ENCODE results near the gene TTLL13. TPM values are rescaled to one million over a fixed set of nuclear protein-coding genes. Genes with fewer than 3 reads are reported as not detected.
A peak's percentile ranks its signal among the peaks of the same experiment; 100 is the strongest.

Gene TTLL13, protein sequence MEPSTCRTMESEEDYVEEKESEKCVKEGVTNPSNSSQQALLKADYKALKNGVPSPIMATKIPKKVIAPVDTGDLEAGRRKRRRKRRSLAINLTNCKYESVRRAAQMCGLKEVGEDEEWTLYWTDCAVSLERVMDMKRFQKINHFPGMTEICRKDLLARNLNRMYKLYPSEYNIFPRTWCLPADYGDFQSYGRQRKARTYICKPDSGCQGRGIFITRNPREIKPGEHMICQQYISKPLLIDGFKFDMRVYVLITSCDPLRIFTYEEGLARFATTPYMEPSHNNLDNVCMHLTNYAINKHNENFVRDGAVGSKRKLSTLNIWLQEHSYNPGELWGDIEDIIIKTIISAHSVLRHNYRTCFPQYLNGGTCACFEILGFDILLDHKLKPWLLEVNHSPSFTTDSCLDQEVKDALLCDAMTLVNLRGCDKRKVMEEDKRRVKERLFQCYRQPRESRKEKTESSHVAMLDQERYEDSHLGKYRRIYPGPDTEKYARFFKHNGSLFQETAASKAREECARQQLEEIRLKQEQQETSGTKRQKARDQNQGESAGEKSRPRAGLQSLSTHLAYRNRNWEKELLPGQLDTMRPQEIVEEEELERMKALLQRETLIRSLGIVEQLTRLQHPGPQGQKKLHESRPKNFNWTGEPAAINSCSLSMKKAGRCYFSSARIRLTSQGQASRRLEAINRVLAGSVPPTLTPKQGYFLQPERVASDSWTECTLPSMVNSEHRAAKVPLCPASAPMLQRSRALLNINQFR
- 0.29 and 0.65 TPM in 2 replicates for total RNA-seq

- no peaks in the 10 kb centered on the region for H3K9me3 Mint-ChIP-seq
- DNase-seq (ENCODE audit: low spot score): peak; percentile 82
- H3K4me3 Mint-ChIP-seq: peak within 1 kb of the TSS; percentile 73
- peaks cover 20% of the 10 kb centered on the region for H3K4me1 Mint-ChIP-seq (ENCODE audit: low read depth)
- intact Hi-C loops (cut with micrococcal nuclease): loop anchor here (1.0 kb wide), 2 partner anchors 15 to 16 kb away; partner anchors contain the start of genes GDPGP1 and NGRN
- H3K36me3 Mint-ChIP-seq (ENCODE audit: low read depth): no peaks in the 10 kb centered on the region
- H3K27ac Mint-ChIP-seq: peak within 1 kb of the TSS; percentile 48
- peaks cover 8% of the 10 kb centered on the region for H3K27me3 Mint-ChIP-seq (ENCODE audit: insufficient read depth)
Measured at GRCh38 chr15:90249203-90249863, at the start of gene TTLL13. TTLL13 (plus strand) TSS chr15:90249556; CDS start chr15:90250631, 1,075 bp downstream.

DNA sequence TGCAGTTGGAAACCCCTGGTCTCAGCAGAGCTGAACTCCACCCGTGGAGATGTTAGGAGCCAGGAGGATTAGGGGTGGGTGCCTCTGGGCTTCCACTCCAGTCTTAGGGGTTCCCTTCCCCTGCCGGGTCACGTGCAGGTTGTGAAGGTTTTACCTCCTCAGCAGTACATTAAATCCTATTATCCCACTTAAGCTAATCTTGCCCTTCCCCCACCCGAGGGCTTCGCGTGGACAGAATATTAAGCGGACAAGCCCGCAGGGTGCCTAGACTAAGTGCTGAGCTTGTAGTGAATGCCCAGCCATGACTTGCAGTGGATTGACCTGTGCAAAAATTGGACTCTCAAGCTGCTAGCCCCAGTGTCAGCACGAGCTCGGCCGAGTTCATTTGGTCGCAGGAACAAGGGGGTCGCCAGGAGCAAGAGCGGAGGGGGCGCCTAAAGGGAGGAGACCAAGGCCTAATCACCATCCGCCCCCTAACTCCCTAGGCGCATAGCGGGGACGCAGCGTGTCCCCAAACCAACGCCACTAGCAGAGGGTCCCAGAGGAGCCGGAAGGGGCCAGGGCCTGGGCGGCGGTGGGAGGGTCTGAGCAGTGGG lies 48.7 kb upstream of the TTLL13 start:
- no peaks in the 10 kb centered on the region for H3K9me3 Mint-ChIP-seq
- peak overlapping the region; percentile 67 for H3K27ac Mint-ChIP-seq
- peak overlapping the region; percentile 85 for H3K4me3 Mint-ChIP-seq
- H3K4me1 Mint-ChIP-seq (ENCODE audit: low read depth): peaks cover 28% of the 10 kb centered on the region
- intact Hi-C loops (cut with micrococcal nuclease): loop anchor here (1.0 to 2.0 kb wide), 4 partner anchors 15 to 65 kb away; partner anchors contain the start of genes GDPGP1 and NGRN
- H3K36me3 Mint-ChIP-seq (ENCODE audit: low read depth): peaks cover 8% of the 10 kb centered on the region
- peaks cover 5% of the 10 kb centered on the region for H3K27me3 Mint-ChIP-seq (ENCODE audit: insufficient read depth)
- no peak for DNase-seq (ENCODE audit: low spot score)

DNA sequence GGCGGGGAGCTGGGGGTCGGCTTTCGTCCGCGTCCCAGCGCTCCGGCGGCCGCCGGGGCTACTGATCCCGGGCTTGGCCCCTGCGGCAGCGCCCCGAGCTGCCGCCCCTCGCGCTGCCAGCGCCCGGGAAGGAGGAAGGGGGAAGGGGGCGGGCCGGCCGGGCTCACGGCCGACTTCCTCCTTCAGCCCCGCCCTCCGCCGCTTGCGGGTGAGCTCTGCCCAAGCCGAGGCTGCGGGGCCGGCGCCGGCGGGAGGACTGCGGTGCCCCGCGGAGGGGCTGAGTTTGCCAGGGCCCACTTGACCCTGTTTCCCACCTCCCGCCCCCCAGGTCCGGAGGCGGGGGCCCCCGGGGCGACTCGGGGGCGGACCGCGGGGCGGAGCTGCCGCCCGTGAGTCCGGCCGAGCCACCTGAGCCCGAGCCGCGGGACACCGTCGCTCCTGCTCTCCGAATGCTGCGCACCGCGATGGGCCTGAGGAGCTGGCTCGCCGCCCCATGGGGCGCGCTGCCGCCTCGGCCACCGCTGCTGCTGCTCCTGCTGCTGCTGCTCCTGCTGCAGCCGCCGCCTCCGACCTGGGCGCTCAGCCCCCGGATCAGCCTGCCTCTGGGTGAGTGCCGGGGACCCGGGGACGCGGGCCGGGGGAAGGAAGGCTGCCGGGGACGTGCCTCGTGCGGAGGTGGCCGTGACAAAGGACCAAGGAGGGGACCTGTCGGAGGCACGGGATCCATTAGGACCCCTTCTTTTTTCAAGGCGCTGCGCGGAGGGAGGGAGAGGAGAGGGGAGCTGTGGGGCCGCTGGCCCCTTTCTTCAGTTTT lies 48.0 kb upstream of the TTLL13 start, which contains the start of gene SEMA4B:
Gene SEMA4B (plus strand): TSS at position 201 of the 814 bp plus-strand sequence. CDS start 249 bp downstream, at position 450.
- intact Hi-C loops (cut with micrococcal nuclease): loop anchor here (1.0 to 2.0 kb wide), 4 partner anchors 16 to 64 kb away; partner anchors contain the start of genes GDPGP1 and NGRN
- Mint-ChIP-seq H3K9me3 (no peaks in the 10 kb centered on the region), H3K36me3 (ENCODE audit: low read depth) (peaks cover 8% of the 10 kb centered on the region), H3K4me3 (peak within 1 kb of the TSS; percentile 92), H3K27ac (peak within 1 kb of the TSS; percentile 67), H3K4me1 (ENCODE audit: low read depth) (peaks cover 33% of the 10 kb centered on the region), H3K27me3 (ENCODE audit: insufficient read depth) (peaks cover 5% of the 10 kb centered on the region)
- peak; percentile 75 for DNase-seq (ENCODE audit: low spot score)

DNA sequence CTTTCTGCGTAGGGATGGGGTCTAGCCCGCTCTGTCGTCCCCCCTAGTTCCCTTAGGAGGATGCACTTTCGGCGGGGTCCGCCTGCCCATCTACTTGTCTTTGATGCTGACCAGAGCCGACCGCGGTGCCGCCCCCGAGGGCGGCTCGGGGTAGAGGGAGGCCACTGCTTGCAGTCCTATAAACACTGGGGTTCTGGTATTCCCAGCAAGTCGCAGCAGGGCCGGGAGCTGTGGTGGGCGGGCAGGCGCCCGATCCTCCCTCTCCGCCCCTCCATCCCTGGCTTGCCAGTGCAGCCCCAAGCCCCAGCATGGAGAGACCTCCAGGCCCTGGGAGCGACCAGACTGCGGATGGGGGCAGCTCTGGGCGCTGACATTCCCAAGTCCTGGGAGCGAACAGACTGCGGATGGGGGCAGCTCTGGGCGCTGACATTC lies 47.4 kb upstream of the TTLL13 start:
- no peak for DNase-seq (ENCODE audit: low spot score)
- H3K27ac Mint-ChIP-seq: no peak overlapping the region
- H3K27me3 Mint-ChIP-seq (ENCODE audit: insufficient read depth): peaks cover 5% of the 10 kb centered on the region
- H3K9me3 Mint-ChIP-seq: no peaks in the 10 kb centered on the region
- H3K4me3 Mint-ChIP-seq: peak overlapping the region; percentile 92
- intact Hi-C loops (cut with micrococcal nuclease): loop anchor here (1.0 to 2.0 kb wide), 4 partner anchors 17 to 63 kb away; partner anchors contain the start of genes GDPGP1 and NGRN
- peaks cover 39% of the 10 kb centered on the region for H3K4me1 Mint-ChIP-seq (ENCODE audit: low read depth)
- peaks cover 5% of the 10 kb centered on the region for H3K36me3 Mint-ChIP-seq (ENCODE audit: low read depth)

- H3K9me3 Mint-ChIP-seq: no peaks in the 10 kb centered on the region
- DNase-seq (ENCODE audit: low spot score): no peak
- H3K27ac Mint-ChIP-seq: peak overlapping the region; percentile 74
- H3K27me3 Mint-ChIP-seq (ENCODE audit: insufficient read depth): peaks cover 5% of the 10 kb centered on the region
- H3K36me3 Mint-ChIP-seq (ENCODE audit: low read depth): peaks cover 5% of the 10 kb centered on the region
- peaks cover 42% of the 10 kb centered on the region for H3K4me1 Mint-ChIP-seq (ENCODE audit: low read depth)
- intact Hi-C loops (cut with micrococcal nuclease): no loop called here
- peak overlapping the region; percentile 92 for H3K4me3 Mint-ChIP-seq
Measured at GRCh38 chr15:90202929-90203328, 46.4 kb upstream of the TTLL13 start.

DNA sequence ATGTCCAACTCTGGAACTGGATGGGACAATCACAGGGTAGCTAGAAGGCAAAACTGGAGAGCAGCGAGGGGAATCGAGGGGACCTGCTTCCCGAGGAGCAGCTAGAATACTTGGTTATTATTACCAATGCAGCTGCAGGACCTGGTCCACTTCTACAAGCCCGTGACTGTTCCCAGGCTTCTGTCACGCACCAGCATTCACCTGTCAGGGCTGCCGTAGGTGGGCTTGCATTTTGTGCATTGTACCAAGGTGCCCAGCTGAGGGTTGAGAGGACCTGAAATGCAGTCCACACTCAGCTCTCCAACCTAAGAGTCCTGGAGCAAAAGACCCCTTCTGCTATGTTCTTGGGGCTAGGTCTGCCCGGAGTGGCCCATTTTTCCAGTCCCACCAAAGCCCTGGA lies 45.9 kb upstream of the TTLL13 start:
- Mint-ChIP-seq H3K36me3 (ENCODE audit: low read depth) (peaks cover 5% of the 10 kb centered on the region), H3K27me3 (ENCODE audit: insufficient read depth) (peaks cover 5% of the 10 kb centered on the region), H3K4me1 (ENCODE audit: low read depth) (peaks cover 37% of the 10 kb centered on the region), H3K27ac (no peak overlapping the region), H3K4me3 (no peak overlapping the region), H3K9me3 (no peaks in the 10 kb centered on the region)
- DNase-seq (ENCODE audit: low spot score): no peak
- intact Hi-C loops (cut with micrococcal nuclease): no loop called here

- H3K4me3 Mint-ChIP-seq: peak overlapping the region; percentile 15
- no peak overlapping the region for H3K27ac Mint-ChIP-seq
- no peaks in the 10 kb centered on the region for H3K9me3 Mint-ChIP-seq
- intact Hi-C loops (cut with micrococcal nuclease): no loop called here
- H3K27me3 Mint-ChIP-seq (ENCODE audit: insufficient read depth): peaks cover 4% of the 10 kb centered on the region
- peaks cover 5% of the 10 kb centered on the region for H3K36me3 Mint-ChIP-seq (ENCODE audit: low read depth)
- DNase-seq (ENCODE audit: low spot score): no peak
- H3K4me1 Mint-ChIP-seq (ENCODE audit: low read depth): peaks cover 37% of the 10 kb centered on the region
Measured at GRCh38 chr15:90203922-90204321, 45.4 kb upstream of the TTLL13 start.

- Mint-ChIP-seq H3K9me3 (no peaks in the 10 kb centered on the region), H3K4me1 (ENCODE audit: low read depth) (peaks cover 45% of the 10 kb centered on the region), H3K4me3 (peak overlapping the region; percentile 26), H3K27ac (no peak overlapping the region), H3K36me3 (ENCODE audit: low read depth) (peaks cover 9% of the 10 kb centered on the region), H3K27me3 (ENCODE audit: insufficient read depth) (peaks cover 3% of the 10 kb centered on the region)
- intact Hi-C loops (cut with micrococcal nuclease): no loop called here
- no peak for DNase-seq (ENCODE audit: low spot score)
Measured at GRCh38 chr15:90205050-90205848, 44.1 kb upstream of the TTLL13 start.

DNA sequence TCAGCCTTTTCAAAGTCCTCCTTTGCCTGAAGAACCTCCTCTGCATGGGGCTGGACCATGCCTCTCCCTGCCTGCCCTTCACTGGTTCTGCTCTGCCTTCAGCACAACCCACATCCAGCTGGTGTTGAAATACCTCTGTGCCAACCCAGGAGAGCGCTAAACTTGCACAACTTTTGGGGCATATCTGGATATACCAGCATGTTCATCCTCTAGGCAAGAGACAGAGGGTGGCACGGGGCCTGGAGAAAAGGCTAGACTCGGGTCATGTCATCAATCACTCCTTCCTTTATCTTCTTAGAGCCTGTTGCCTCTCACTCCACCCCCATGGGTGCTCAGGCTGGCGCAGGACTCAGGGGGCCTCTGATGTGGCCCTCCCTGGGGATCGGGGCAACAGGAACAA lies 43.5 kb upstream of the TTLL13 start:
- Mint-ChIP-seq H3K4me1 (ENCODE audit: low read depth) (peaks cover 45% of the 10 kb centered on the region), H3K27ac (no peak overlapping the region), H3K36me3 (ENCODE audit: low read depth) (peaks cover 12% of the 10 kb centered on the region), H3K27me3 (ENCODE audit: insufficient read depth) (peaks cover 3% of the 10 kb centered on the region), H3K4me3 (no peak overlapping the region), H3K9me3 (no peaks in the 10 kb centered on the region)
- intact Hi-C loops (cut with micrococcal nuclease): no loop called here
- DNase-seq (ENCODE audit: low spot score): no peak

- Mint-ChIP-seq H3K36me3 (ENCODE audit: low read depth) (peaks cover 12% of the 10 kb centered on the region), H3K9me3 (no peaks in the 10 kb centered on the region), H3K4me1 (ENCODE audit: low read depth) (peaks cover 46% of the 10 kb centered on the region), H3K27ac (no peak overlapping the region), H3K27me3 (ENCODE audit: insufficient read depth) (peaks cover 3% of the 10 kb centered on the region), H3K4me3 (no peak overlapping the region)
- DNase-seq (ENCODE audit: low spot score): no peak
- intact Hi-C loops (cut with micrococcal nuclease): no loop called here
Measured at GRCh38 chr15:90207252-90207651, 42.1 kb upstream of the TTLL13 start.

DNA sequence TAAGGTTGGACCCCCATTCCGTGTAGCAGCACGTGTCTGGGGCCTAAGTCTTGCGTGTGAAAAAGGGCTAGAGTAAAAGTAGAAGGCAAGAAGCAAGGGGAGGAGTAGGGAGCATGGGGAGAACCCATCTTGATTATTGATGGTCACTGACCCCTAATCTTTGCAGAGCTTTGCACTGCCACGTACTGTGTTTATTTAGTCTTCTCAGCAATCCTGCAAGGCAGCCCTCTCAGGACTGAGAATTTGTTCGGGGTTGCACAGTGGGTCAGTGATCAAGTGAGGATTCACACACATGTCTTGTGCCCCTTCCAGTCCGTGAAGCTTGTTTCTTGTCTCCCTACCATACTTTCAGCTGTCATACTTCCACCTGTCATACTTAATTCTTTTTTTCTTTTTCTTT lies 41.0 kb upstream of the TTLL13 start:
- Mint-ChIP-seq H3K36me3 (ENCODE audit: low read depth) (peaks cover 9% of the 10 kb centered on the region), H3K4me3 (no peak overlapping the region), H3K9me3 (no peaks in the 10 kb centered on the region), H3K27me3 (ENCODE audit: insufficient read depth) (no peaks in the 10 kb centered on the region), H3K4me1 (ENCODE audit: low read depth) (peaks cover 36% of the 10 kb centered on the region), H3K27ac (peak overlapping the region; percentile 21)
- intact Hi-C loops (cut with micrococcal nuclease): no loop called here
- DNase-seq (ENCODE audit: low spot score): no peak
